WTC11 (cell line): ENCODE data around the gene NLGN4X. TPM values are rescaled to one million over a fixed set of nuclear protein-coding genes. Genes with fewer than 3 reads are reported as not detected.
A peak's percentile ranks its signal among the peaks of the same experiment; 100 is the strongest.

Experiments
- ATAC-seq: fragments of 200-7000 bp; cut with Tn5 transposase; 2 replicates; pipeline ENCODE4 v1.10.0; 2021; ENCODE audit warnings: mild to moderate bottlenecking, moderate library complexity
- CTCF ChIA-PET: fragments of 300-600 bp; sonication (Branson Sonifier 250); formaldehyde crosslinking; loops from one replicate; lab custom pipeline; 2021; ENCODE audit warnings: antibody characterized with exemption; lab: Charles Lee
- POLR2A ChIA-PET: fragments of 350-600 bp; sonication (Branson Sonifier 250); formaldehyde crosslinking; loops from one replicate; lab custom pipeline; 2021; ENCODE audit warnings: antibody characterized with exemption; lab: Charles Lee
- DNase-seq: peaks from one replicate; pipeline ENCODE4 v3.0.0; 2021; ENCODE audit warnings: low spot score
- H3K27ac Mint-ChIP-seq: 2 replicates; pipeline ENCODE4 v1.8.0; 2021; ENCODE audit warnings: mixed read lengths
- H3K27me3 Mint-ChIP-seq: 2 replicates; pipeline ENCODE4 v1.8.0; 2021; ENCODE audit warnings: low read depth, mild to moderate bottlenecking, moderate library complexity, mixed read lengths
- H3K36me3 Mint-ChIP-seq: 2 replicates; pipeline ENCODE4 v1.8.0; 2021; ENCODE audit warnings: mixed read lengths
- H3K4me1 Mint-ChIP-seq: 2 replicates; pipeline ENCODE4 v1.8.0; 2022; ENCODE audit warnings: mixed read lengths
- H3K4me3 Mint-ChIP-seq: 2 replicates; pipeline ENCODE4 v1.8.0; 2021; ENCODE audit warnings: mild to moderate bottlenecking, moderate library complexity, mixed read lengths
- H3K9me3 Mint-ChIP-seq: 2 replicates; pipeline ENCODE4 v1.8.0; 2021; ENCODE audit warnings: mixed read lengths
- ETV6 ChIP-seq: sonication (generic); formaldehyde crosslinking; IDR thresholded peaks from 2 replicates; pipeline ENCODE4 v1.8.1; 2022; ENCODE audit warnings: mild to moderate bottlenecking, missing genetic modification reagents
- FOXJ3 ChIP-seq: sonication (generic); formaldehyde crosslinking; IDR thresholded peaks from 2 replicates; pipeline ENCODE4 v1.9.0; 2021; ENCODE audit warnings: missing genetic modification reagents, mild to moderate bottlenecking, borderline replicate concordance
- FOXP1 ChIP-seq: sonication (generic); formaldehyde crosslinking; IDR thresholded peaks from 2 replicates; pipeline ENCODE4 v1.8.0; 2022; ENCODE audit warnings: missing genetic modification reagents, mild to moderate bottlenecking, moderate library complexity, borderline replicate concordance
- GTF2I ChIP-seq: fragments of 250-450 bp; sonication (Bioruptor Pico); conservative IDR thresholded peaks from 2 replicates; pipeline ENCODE4 v1.4.0; 2021; ENCODE audit warnings: mild to moderate bottlenecking
- MYBL2 ChIP-seq: sonication (generic); formaldehyde crosslinking; IDR thresholded peaks from 2 replicates; pipeline ENCODE4 v1.8.1; 2023; ENCODE audit warnings: mild to moderate bottlenecking, moderate library complexity, missing genetic modification reagents
- NFATC4 ChIP-seq: fragments of 250-450 bp; sonication (Bioruptor Pico); IDR thresholded peaks from 2 replicates; pipeline ENCODE4 v1.9.0; 2021; ENCODE audit warnings: mild to moderate bottlenecking
- NR2C2 ChIP-seq: sonication (generic); formaldehyde crosslinking; IDR thresholded peaks from 2 replicates; pipeline ENCODE4 v1.8.0; 2022; ENCODE audit warnings: mild to moderate bottlenecking, missing genetic modification reagents
- OVOL2 ChIP-seq: fragments of 250-450 bp; sonication (Bioruptor Pico); IDR thresholded peaks from 2 replicates; pipeline ENCODE4 v1.9.0; 2021; ENCODE audit warnings: mild to moderate bottlenecking, borderline replicate concordance
- PRRX2 ChIP-seq: fragments of 250-450 bp; sonication (Bioruptor Pico); IDR thresholded peaks from 2 replicates; pipeline ENCODE4 v1.8.0; 2021; ENCODE audit warnings: mild to moderate bottlenecking
- SOX15 ChIP-seq: fragments of 250-450 bp; sonication (Bioruptor Pico); IDR thresholded peaks from 2 replicates; pipeline ENCODE4 v1.9.0; 2021; ENCODE audit warnings: mild to moderate bottlenecking
- SP1 ChIP-seq: sonication (generic); formaldehyde crosslinking; conservative IDR thresholded peaks from 2 replicates; pipeline ENCODE4 v1.8.1; 2022; ENCODE audit warnings: missing genetic modification reagents
- total RNA-seq: library from RNA; stranded (reverse); gene quantifications from 3 replicates; pipeline ENCODE4 v1.2.3, GENCODE V29; 2021
- TF ChIP-seq, protein P1 (sequence below): sonication (generic); formaldehyde crosslinking; IDR thresholded peaks from 2 replicates; pipeline ENCODE4 v1.8.1; 2023; ENCODE audit warnings: mild to moderate bottlenecking, missing genetic modification reagents
- TF ChIP-seq, protein P2 (sequence below): fragments of 250-450 bp; sonication (Bioruptor Pico); IDR thresholded peaks from 2 replicates; pipeline ENCODE4 v1.9.0; 2021; ENCODE audit warnings: moderate library complexity, mild to moderate bottlenecking, inconsistent platforms, borderline replicate concordance
- TF ChIP-seq, protein P3 (sequence below): sonication (generic); formaldehyde crosslinking; IDR thresholded peaks from 2 replicates; pipeline ENCODE4 v1.8.0; 2022; ENCODE audit warnings: mild to moderate bottlenecking, missing genetic modification reagents
- TF ChIP-seq, protein P4 (sequence below): sonication (generic); formaldehyde crosslinking; IDR thresholded peaks from 2 replicates; pipeline ENCODE4 v1.8.1; 2022; ENCODE audit warnings: missing genetic modification reagents, borderline replicate concordance
- TF ChIP-seq, protein P5 (sequence below): sonication (generic); formaldehyde crosslinking; IDR thresholded peaks from 2 replicates; pipeline ENCODE4 v1.8.1; 2023; ENCODE audit warnings: mild to moderate bottlenecking, moderate library complexity, missing genetic modification reagents

Gene NLGN4X
- total RNA-seq, 1 experiment from 2014 or later: 53.8 TPM

DNA sequence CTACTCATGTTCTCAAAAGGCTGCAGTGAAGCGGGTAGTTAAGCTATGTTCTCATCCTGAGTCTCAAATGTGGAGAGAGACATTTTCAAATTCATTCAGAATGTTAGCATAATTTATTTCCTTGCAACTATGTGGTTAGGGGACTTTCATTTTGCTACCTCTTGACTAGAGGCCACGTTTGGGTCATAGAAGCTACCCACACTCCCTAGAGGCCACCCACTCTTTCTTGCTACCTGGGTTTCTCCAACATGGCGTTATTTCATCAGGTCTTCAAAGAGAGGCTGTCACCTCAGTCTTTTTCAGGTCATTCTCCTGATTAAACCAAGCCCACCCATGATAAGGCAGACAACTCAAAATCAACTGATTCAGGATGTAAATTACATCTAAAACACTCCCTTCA lies 34.3 kb upstream of the NLGN4X start (continued):
- TF ChIP-seq, protein P1, sequence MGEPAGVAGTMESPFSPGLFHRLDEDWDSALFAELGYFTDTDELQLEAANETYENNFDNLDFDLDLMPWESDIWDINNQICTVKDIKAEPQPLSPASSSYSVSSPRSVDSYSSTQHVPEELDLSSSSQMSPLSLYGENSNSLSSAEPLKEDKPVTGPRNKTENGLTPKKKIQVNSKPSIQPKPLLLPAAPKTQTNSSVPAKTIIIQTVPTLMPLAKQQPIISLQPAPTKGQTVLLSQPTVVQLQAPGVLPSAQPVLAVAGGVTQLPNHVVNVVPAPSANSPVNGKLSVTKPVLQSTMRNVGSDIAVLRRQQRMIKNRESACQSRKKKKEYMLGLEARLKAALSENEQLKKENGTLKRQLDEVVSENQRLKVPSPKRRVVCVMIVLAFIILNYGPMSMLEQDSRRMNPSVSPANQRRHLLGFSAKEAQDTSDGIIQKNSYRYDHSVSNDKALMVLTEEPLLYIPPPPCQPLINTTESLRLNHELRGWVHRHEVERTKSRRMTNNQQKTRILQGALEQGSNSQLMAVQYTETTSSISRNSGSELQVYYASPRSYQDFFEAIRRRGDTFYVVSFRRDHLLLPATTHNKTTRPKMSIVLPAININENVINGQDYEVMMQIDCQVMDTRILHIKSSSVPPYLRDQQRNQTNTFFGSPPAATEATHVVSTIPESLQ (CRISPR knock-in tag): no peak
- no peak for TF ChIP-seq NR2C2 (CRISPR knock-in tag)
- no peak for TF ChIP-seq SP1 (CRISPR knock-in tag)
- no peak for TF ChIP-seq MYBL2 (CRISPR knock-in tag)
- TF ChIP-seq, all 79 proteins: peak for 0

DNA sequence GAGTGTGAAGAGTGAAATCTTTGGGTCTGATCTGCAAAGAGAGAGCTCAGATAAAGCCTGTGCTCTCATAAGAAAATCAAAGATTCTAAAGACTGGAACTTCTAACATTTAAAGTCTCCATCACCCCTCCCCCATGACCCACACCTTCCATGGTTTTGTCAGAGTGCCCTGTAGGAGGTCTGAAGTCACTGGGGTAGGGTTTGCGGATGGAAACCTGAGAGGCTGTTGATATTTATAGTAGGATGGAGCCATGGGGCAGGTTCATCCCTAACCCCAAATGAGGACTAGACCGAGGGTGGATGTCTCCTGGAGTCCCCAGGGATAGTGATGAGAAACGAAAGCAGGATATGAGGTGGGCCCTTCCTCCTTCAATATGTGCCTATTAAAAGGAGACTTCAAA lies 28.4 kb upstream of the NLGN4X start:
- ATAC-seq: peak; percentile 68
- H3K36me3 Mint-ChIP-seq: no peaks in the 10 kb centered on the region; the same call in 1 of the 2 replicates
- DNase-seq: no peak
- H3K9me3 Mint-ChIP-seq: peaks cover 7% of the 10 kb centered on the region; the same call in 1 of the 2 replicates
- H3K4me1 Mint-ChIP-seq: peaks cover 17% of the 10 kb centered on the region
- CTCF ChIA-PET: no interaction called here
- H3K27ac Mint-ChIP-seq: no peak overlapping the region
- H3K27me3 Mint-ChIP-seq: no peaks in the 10 kb centered on the region; the same call in 1 of the 2 replicates
- no peak overlapping the region for H3K4me3 Mint-ChIP-seq
- TF ChIP-seq, protein P2, sequence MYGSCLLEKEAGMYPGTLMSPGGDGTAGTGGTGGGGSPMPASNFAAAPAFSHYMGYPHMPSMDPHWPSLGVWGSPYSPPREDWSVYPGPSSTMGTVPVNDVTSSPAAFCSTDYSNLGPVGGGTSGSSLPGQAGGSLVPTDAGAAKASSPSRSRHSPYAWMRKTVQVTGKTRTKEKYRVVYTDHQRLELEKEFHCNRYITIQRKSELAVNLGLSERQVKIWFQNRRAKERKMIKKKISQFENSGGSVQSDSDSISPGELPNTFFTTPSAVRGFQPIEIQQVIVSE (CRISPR knock-in tag): no peak
- TF ChIP-seq SOX15 (CRISPR knock-in tag) (no peak), NFATC4 (CRISPR knock-in tag) (no peak), GTF2I (CRISPR knock-in tag) (no peak), PRRX2 (CRISPR knock-in tag) (no peak), OVOL2 (CRISPR knock-in tag) (no peak), ETV6 (CRISPR knock-in tag) (no peak)
- TF ChIP-seq, protein P3, sequence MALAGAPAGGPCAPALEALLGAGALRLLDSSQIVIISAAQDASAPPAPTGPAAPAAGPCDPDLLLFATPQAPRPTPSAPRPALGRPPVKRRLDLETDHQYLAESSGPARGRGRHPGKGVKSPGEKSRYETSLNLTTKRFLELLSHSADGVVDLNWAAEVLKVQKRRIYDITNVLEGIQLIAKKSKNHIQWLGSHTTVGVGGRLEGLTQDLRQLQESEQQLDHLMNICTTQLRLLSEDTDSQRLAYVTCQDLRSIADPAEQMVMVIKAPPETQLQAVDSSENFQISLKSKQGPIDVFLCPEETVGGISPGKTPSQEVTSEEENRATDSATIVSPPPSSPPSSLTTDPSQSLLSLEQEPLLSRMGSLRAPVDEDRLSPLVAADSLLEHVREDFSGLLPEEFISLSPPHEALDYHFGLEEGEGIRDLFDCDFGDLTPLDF (CRISPR knock-in tag): no peak
- TF ChIP-seq, protein P4, sequence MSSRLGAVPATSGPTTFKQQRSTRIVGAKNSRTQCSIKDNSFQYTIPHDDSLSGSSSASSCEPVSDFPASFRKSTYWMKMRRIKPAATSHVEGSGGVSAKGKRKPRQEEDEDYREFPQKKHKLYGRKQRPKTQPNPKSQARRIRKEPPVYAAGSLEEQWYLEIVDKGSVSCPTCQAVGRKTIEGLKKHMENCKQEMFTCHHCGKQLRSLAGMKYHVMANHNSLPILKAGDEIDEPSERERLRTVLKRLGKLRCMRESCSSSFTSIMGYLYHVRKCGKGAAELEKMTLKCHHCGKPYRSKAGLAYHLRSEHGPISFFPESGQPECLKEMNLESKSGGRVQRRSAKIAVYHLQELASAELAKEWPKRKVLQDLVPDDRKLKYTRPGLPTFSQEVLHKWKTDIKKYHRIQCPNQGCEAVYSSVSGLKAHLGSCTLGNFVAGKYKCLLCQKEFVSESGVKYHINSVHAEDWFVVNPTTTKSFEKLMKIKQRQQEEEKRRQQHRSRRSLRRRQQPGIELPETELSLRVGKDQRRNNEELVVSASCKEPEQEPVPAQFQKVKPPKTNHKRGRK (CRISPR knock-in tag): no peak
- TF ChIP-seq, protein P5, sequence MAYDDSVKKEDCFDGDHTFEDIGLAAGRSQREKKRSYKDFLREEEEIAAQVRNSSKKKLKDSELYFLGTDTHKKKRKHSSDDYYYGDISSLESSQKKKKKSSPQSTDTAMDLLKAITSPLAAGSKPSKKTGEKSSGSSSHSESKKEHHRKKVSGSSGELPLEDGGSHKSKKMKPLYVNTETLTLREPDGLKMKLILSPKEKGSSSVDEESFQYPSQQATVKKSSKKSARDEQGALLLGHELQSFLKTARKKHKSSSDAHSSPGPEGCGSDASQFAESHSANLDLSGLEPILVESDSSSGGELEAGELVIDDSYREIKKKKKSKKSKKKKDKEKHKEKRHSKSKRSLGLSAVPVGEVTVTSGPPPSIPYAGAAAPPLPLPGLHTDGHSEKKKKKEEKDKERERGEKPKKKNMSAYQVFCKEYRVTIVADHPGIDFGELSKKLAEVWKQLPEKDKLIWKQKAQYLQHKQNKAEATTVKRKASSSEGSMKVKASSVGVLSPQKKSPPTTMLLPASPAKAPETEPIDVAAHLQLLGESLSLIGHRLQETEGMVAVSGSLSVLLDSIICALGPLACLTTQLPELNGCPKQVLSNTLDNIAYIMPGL: no peak
- POLR2A ChIA-PET: no interaction called here

DNA sequence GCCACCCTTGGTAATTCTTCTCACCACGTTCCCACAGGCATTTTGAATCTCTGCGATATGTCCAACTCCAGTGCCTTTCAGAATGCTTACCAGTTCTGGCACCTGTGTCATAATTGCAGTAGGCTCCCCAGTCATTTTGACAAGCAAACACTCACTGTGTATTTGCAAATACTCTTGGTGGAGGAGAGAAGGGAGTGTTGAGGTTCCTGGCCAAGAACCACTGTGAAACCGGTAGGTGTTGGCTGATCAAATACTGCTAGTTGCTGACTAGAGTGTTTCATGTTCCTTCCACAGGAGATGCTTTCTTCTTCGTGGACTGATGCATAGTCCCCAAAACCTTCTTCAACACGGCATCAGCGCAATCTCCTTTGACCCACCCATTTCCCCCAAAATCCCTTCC lies 16.0 kb upstream of the NLGN4X start:
- peaks cover 8% of the 10 kb centered on the region for H3K9me3 Mint-ChIP-seq
- no peak overlapping the region for H3K27ac Mint-ChIP-seq
- no peak for DNase-seq
- TF ChIP-seq FOXJ3 (CRISPR knock-in tag) (no peak), FOXP1 (CRISPR knock-in tag) (no peak)
- no peaks in the 10 kb centered on the region for H3K27me3 Mint-ChIP-seq
- peaks cover 6% of the 10 kb centered on the region; the same call in 1 of the 2 replicates for H3K4me1 Mint-ChIP-seq
- no peak for ATAC-seq
- POLR2A ChIA-PET: no interaction called here
- no peak overlapping the region for H3K4me3 Mint-ChIP-seq
- CTCF ChIA-PET: no interaction called here
- H3K36me3 Mint-ChIP-seq: no peaks in the 10 kb centered on the region
